ENCODE measurements around the gene CCDC167.

The CCDC167 gene

GRCh38 chr6:37506479-37506878 is 6.8 kb upstream of the CCDC167 start:
- Histone ChIP-seq H3K4ac (ENCODE audit: low read depth, low read length) (no peak overlapping the region), H4K91ac (ENCODE audit: low read depth, low read length) (no peak overlapping the region), H3K36me3 (ENCODE audit: control insufficient read depth in 1 of 2, insufficient read depth in 2 of 2, low read length in 2 of 2) (no peaks in the 10 kb centered on the region), H3K14ac (ENCODE audit: low read length) (no peak overlapping the region), H3K4me1 (ENCODE audit: control insufficient read depth in 1 of 2, insufficient read depth in 2 of 2, low read length in 2 of 2) (no peaks in the 10 kb centered on the region), H3K27ac (ENCODE audit: low read depth, low read length) (no peak overlapping the region), H3K9me3 (ENCODE audit: insufficient read depth, low read depth, low read length) (no peaks in the 10 kb centered on the region), H3K79me2 (ENCODE audit: control insufficient read depth, insufficient read depth, low read length, poor library complexity) (no peaks in the 10 kb centered on the region), H2AK5ac (ENCODE audit: low read length) (no peak overlapping the region), H3K9ac (ENCODE audit: low read length) (no peak overlapping the region), H3K79me1 (ENCODE audit: low read length) (no peaks in the 10 kb centered on the region), H3K27me3 (ENCODE audit: insufficient read depth, low read length) (no peaks in the 10 kb centered on the region), H3K4me2 (ENCODE audit: low read length) (no peak overlapping the region), H3K4me3 (ENCODE audit: low read depth, low read length) (no peak overlapping the region), H2BK120ac (ENCODE audit: insufficient read depth, low read length, poor library complexity) (no peak overlapping the region), H4K8ac (ENCODE audit: low read depth, low read length) (no peak overlapping the region), H3K23ac (ENCODE audit: low read length) (no peak overlapping the region), H2BK12ac (ENCODE audit: low read length) (no peak overlapping the region), H4K12ac (ENCODE audit: low read depth, low read length) (no peak overlapping the region), H2BK5ac (ENCODE audit: low read depth, low read length, poor library complexity) (no peak overlapping the region), H2AFZ (ENCODE audit: insufficient read depth, low read length, poor library complexity) (no peak overlapping the region), H3K18ac (ENCODE audit: low read length) (no peak overlapping the region)
- no CpG with 5 or more reads among the region's 4 CpGs for WGBS (ENCODE audit: extremely low coverage, insufficient coverage, insufficient read length)
- no peak for DNase-seq

- Histone ChIP-seq H3K18ac (ENCODE audit: low read length) (no peak overlapping the region), H4K8ac (ENCODE audit: low read depth, low read length) (no peak overlapping the region), H3K9ac (ENCODE audit: low read length) (no peak overlapping the region), H3K79me1 (ENCODE audit: low read length) (no peaks in the 10 kb centered on the region), H3K14ac (ENCODE audit: low read length) (no peak overlapping the region), H3K4me3 (ENCODE audit: low read depth, low read length) (no peak overlapping the region), H3K23ac (ENCODE audit: low read length) (no peak overlapping the region), H2BK5ac (ENCODE audit: low read depth, low read length, poor library complexity) (no peak overlapping the region), H2AK5ac (ENCODE audit: low read length) (no peak overlapping the region), H3K4me1 (ENCODE audit: control insufficient read depth in 1 of 2, insufficient read depth in 2 of 2, low read length in 2 of 2) (no peaks in the 10 kb centered on the region), H4K12ac (ENCODE audit: low read depth, low read length) (no peak overlapping the region), H3K4ac (ENCODE audit: low read depth, low read length) (no peak overlapping the region), H3K79me2 (ENCODE audit: control insufficient read depth, insufficient read depth, low read length, poor library complexity) (peaks cover 4% of the 10 kb centered on the region), H2BK12ac (ENCODE audit: low read length) (no peak overlapping the region), H2BK120ac (ENCODE audit: insufficient read depth, low read length, poor library complexity) (no peak overlapping the region), H2AFZ (ENCODE audit: insufficient read depth, low read length, poor library complexity) (no peak overlapping the region), H3K27me3 (ENCODE audit: insufficient read depth, low read length) (no peaks in the 10 kb centered on the region), H3K4me2 (ENCODE audit: low read length) (no peak overlapping the region), H3K9me3 (ENCODE audit: insufficient read depth, low read depth, low read length) (no peaks in the 10 kb centered on the region), H4K91ac (ENCODE audit: low read depth, low read length) (no peak overlapping the region), H3K36me3 (ENCODE audit: control insufficient read depth in 1 of 2, insufficient read depth in 2 of 2, low read length in 2 of 2) (no peaks in the 10 kb centered on the region), H3K27ac (ENCODE audit: low read depth, low read length) (no peak overlapping the region)
- no peak for DNase-seq
- no CpG with 5 or more reads among the region's 2 CpGs for WGBS (ENCODE audit: extremely low coverage, insufficient coverage, insufficient read length)
These were observed 4.3 kb upstream of the CCDC167 start for GRCh38 chr6:37504024-37504423.

- H3K4me1 ChIP-seq (ENCODE audit: control insufficient read depth in 1 of 2, insufficient read depth in 2 of 2, low read length in 2 of 2) = peaks cover 3% of the 10 kb centered on the region in 2 experiments
- no peak overlapping the region for H3K9ac ChIP-seq (ENCODE audit: low read length)
- no peaks in the 10 kb centered on the region for H3K79me1 ChIP-seq (ENCODE audit: low read length)
- H4K91ac ChIP-seq (ENCODE audit: low read depth, low read length) = no peak overlapping the region
- no peaks in the 10 kb centered on the region for H3K36me3 ChIP-seq (ENCODE audit: control insufficient read depth in 1 of 2, insufficient read depth in 2 of 2, low read length in 2 of 2)
- no peak for DNase-seq
- WGBS (ENCODE audit: extremely low coverage, insufficient coverage, insufficient read length) = no CpG with 5 or more reads among the region's 7 CpGs
- peaks cover 4% of the 10 kb centered on the region for H3K79me2 ChIP-seq (ENCODE audit: control insufficient read depth, insufficient read depth, low read length, poor library complexity)
- no peak overlapping the region for H3K4ac ChIP-seq (ENCODE audit: low read depth, low read length)
- no peak overlapping the region for H2AFZ ChIP-seq (ENCODE audit: insufficient read depth, low read length, poor library complexity)
- H3K4me3 ChIP-seq (ENCODE audit: low read depth, low read length) = no peak overlapping the region
- no peak overlapping the region for H3K4me2 ChIP-seq (ENCODE audit: low read length)
- H3K27ac ChIP-seq (ENCODE audit: low read depth, low read length) = no peak overlapping the region
- no peak overlapping the region for H2AK5ac ChIP-seq (ENCODE audit: low read length)
- no peak overlapping the region for H2BK120ac ChIP-seq (ENCODE audit: insufficient read depth, low read length, poor library complexity)
- H3K14ac ChIP-seq (ENCODE audit: low read length) = no peak overlapping the region
- no peak overlapping the region for H3K18ac ChIP-seq (ENCODE audit: low read length)
- H2BK12ac ChIP-seq (ENCODE audit: low read length) = no peak overlapping the region
- H4K12ac ChIP-seq (ENCODE audit: low read depth, low read length) = no peak overlapping the region
- H3K9me3 ChIP-seq (ENCODE audit: insufficient read depth, low read depth, low read length) = no peaks in the 10 kb centered on the region
- H2BK5ac ChIP-seq (ENCODE audit: low read depth, low read length, poor library complexity) = no peak overlapping the region
- H3K27me3 ChIP-seq (ENCODE audit: insufficient read depth, low read length) = no peaks in the 10 kb centered on the region
- no peak overlapping the region for H3K23ac ChIP-seq (ENCODE audit: low read length)
- no peak overlapping the region for H4K8ac ChIP-seq (ENCODE audit: low read depth, low read length)
These were observed 3.7 kb upstream of the CCDC167 start for GRCh38 chr6:37503309-37503965.

GRCh38 chr6:37502703-37503291 is 3.1 kb upstream of the CCDC167 start:
- H3K14ac ChIP-seq (ENCODE audit: low read length) = no peak overlapping the region
- no peak overlapping the region for H3K18ac ChIP-seq (ENCODE audit: low read length)
- H4K8ac ChIP-seq (ENCODE audit: low read depth, low read length) = no peak overlapping the region
- no peaks in the 10 kb centered on the region for H3K79me1 ChIP-seq (ENCODE audit: low read length)
- H3K4me1 ChIP-seq (ENCODE audit: control insufficient read depth in 1 of 2, insufficient read depth in 2 of 2, low read length in 2 of 2) = peaks cover 3% of the 10 kb centered on the region in 2 experiments
- no peak overlapping the region for H2BK120ac ChIP-seq (ENCODE audit: insufficient read depth, low read length, poor library complexity)
- H2AK5ac ChIP-seq (ENCODE audit: low read length) = no peak overlapping the region
- no peak overlapping the region for H2AFZ ChIP-seq (ENCODE audit: insufficient read depth, low read length, poor library complexity)
- H3K4me2 ChIP-seq (ENCODE audit: low read length) = no peak overlapping the region
- no peak overlapping the region for H4K12ac ChIP-seq (ENCODE audit: low read depth, low read length)
- H4K91ac ChIP-seq (ENCODE audit: low read depth, low read length) = no peak overlapping the region
- H3K36me3 ChIP-seq (ENCODE audit: control insufficient read depth in 1 of 2, insufficient read depth in 2 of 2, low read length in 2 of 2) = no peaks in the 10 kb centered on the region
- H3K9ac ChIP-seq (ENCODE audit: low read length) = no peak overlapping the region
- H3K27me3 ChIP-seq (ENCODE audit: insufficient read depth, low read length) = no peaks in the 10 kb centered on the region
- no peak overlapping the region for H3K23ac ChIP-seq (ENCODE audit: low read length)
- no peaks in the 10 kb centered on the region for H3K9me3 ChIP-seq (ENCODE audit: insufficient read depth, low read depth, low read length)
- no peak for DNase-seq
- H3K4me3 ChIP-seq (ENCODE audit: low read depth, low read length) = no peak overlapping the region
- H2BK12ac ChIP-seq (ENCODE audit: low read length) = no peak overlapping the region
- no peak overlapping the region for H3K27ac ChIP-seq (ENCODE audit: low read depth, low read length)
- no CpG with 5 or more reads among the region's 7 CpGs for WGBS (ENCODE audit: extremely low coverage, insufficient coverage, insufficient read length)
- H2BK5ac ChIP-seq (ENCODE audit: low read depth, low read length, poor library complexity) = no peak overlapping the region
- H3K79me2 ChIP-seq (ENCODE audit: control insufficient read depth, insufficient read depth, low read length, poor library complexity) = peaks cover 4% of the 10 kb centered on the region
- no peak overlapping the region for H3K4ac ChIP-seq (ENCODE audit: low read depth, low read length)

Data from trophoblast cell (in vitro differentiated cells and primary cell).